Astrocyte (in vitro differentiated cells and primary cell): ENCODE data around the gene CCDC85B.

Experiments
- EZH2 ChIP-seq: IDR thresholded peaks from 2 replicates; pipeline ENCODE4 v1.6.1; 2012; ENCODE audit warnings: mild to moderate bottlenecking, low read length, inconsistent platforms; ENCODE audit not compliant: insufficient read depth
- TF ChIP-seq, protein P1 (sequence below): IDR thresholded peaks from 2 replicates; pipeline ENCODE4 v1.5.1; 2011; ENCODE audit warnings: low read depth, mild to moderate bottlenecking, inconsistent platforms, low read length, moderate library complexity; ENCODE audit not compliant: insufficient read depth

DNA sequence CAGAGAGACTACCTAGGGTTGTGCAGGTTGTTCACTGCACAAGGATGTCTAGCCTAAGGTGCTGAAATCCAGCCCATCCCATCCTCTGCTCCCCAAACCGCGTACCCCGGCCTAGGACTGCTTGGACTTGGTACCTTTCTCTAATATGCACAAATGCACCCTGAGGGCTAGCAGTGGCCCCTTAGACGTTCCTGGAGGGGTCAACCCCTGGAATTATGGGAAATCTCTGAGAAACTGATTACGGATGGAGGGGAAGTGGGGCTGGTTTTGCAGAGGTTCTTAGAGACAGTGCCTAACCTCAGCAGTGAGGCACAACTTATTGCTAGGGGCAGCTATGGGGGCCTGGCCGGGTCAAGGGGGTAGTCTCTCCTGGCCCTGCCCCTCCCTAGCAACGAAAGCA lies 25.9 kb downstream of the CCDC85B start:
- TF ChIP-seq, protein P1, sequence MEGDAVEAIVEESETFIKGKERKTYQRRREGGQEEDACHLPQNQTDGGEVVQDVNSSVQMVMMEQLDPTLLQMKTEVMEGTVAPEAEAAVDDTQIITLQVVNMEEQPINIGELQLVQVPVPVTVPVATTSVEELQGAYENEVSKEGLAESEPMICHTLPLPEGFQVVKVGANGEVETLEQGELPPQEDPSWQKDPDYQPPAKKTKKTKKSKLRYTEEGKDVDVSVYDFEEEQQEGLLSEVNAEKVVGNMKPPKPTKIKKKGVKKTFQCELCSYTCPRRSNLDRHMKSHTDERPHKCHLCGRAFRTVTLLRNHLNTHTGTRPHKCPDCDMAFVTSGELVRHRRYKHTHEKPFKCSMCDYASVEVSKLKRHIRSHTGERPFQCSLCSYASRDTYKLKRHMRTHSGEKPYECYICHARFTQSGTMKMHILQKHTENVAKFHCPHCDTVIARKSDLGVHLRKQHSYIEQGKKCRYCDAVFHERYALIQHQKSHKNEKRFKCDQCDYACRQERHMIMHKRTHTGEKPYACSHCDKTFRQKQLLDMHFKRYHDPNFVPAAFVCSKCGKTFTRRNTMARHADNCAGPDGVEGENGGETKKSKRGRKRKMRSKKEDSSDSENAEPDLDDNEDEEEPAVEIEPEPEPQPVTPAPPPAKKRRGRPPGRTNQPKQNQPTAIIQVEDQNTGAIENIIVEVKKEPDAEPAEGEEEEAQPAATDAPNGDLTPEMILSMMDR: no peak
- no peak for TF ChIP-seq EZH2
